Calu3 (cell line): Measurements from ENCODE around the gene KIF21B. TPM values are rescaled to one million over a fixed set of nuclear protein-coding genes. Genes with fewer than 3 reads are reported as not detected.

ENCODE experiments used
- BruUV-seq: library from RNA; stranded (reverse); fragments of 400-500 nt; replicated peaks from 2 replicates; lab custom pipeline; 2021; lab: Mats Ljungman, UMichigan
- CTCF ChIA-PET: fragments of 300-600 bp; sonication (Branson Sonifier 250); formaldehyde crosslinking; loops from one replicate; lab custom pipeline; 2022; ENCODE audit warnings: antibody characterized with exemption; lab: Charles Lee
- DNase-seq: peaks from one replicate; pipeline ENCODE4 v3.0.0; 2022
- H3K27ac Mint-ChIP-seq: one replicate; pipeline ENCODE4 v1.8.0; 2022; ENCODE audit warnings: mixed read lengths; ENCODE audit not compliant: unreplicated experiment
- H3K27me3 Mint-ChIP-seq: one replicate; pipeline ENCODE4 v1.8.0; 2022; ENCODE audit warnings: mixed read lengths; ENCODE audit not compliant: unreplicated experiment
- H3K36me3 Mint-ChIP-seq: one replicate; pipeline ENCODE4 v1.8.0; 2022; ENCODE audit warnings: mild to moderate bottlenecking, moderate library complexity, mixed read lengths; ENCODE audit not compliant: insufficient read depth, unreplicated experiment
- H3K4me1 Mint-ChIP-seq: one replicate; pipeline ENCODE4 v1.8.0; 2022; ENCODE audit warnings: mild to moderate bottlenecking, low read depth, mixed read lengths; ENCODE audit not compliant: unreplicated experiment
- H3K4me3 Mint-ChIP-seq: one replicate; pipeline ENCODE4 v1.8.0; 2022; ENCODE audit warnings: mild to moderate bottlenecking, low read depth, moderate library complexity, mixed read lengths; ENCODE audit not compliant: unreplicated experiment
- H3K9me3 Mint-ChIP-seq: one replicate; pipeline ENCODE4 v1.8.0; 2022; ENCODE audit warnings: low read depth, mixed read lengths; ENCODE audit not compliant: unreplicated experiment
- CTCF ChIP-seq: fragments of 200-600 bp; IDR thresholded peaks from one replicate; pipeline ENCODE4 v1.8.0; 2022; ENCODE audit warnings: antibody characterized with exemption; ENCODE audit not compliant: unreplicated experiment
- intact Hi-C: fragments of 100-400 bp; cut with micrococcal nuclease; formaldehyde crosslinking; loops from one replicate; pipeline ENCODE4 v1.10.0; 2022; ENCODE audit not compliant: unreplicated experiment
- total RNA-seq: library from RNA; stranded (reverse); gene quantifications from 2 replicates; pipeline ENCODE4 v1.2.3, GENCODE V29; 2022

The KIF21B gene
- total RNA-seq, 1 experiment from 2014 or later = 6.7 TPM

GRCh38 chr1:200988693-200989092, 34.8 kb downstream of the KIF21B start:
- Mint-ChIP-seq H3K9me3 (no peaks in the 10 kb centered on the region), H3K4me1 (no peaks in the 10 kb centered on the region), H3K27me3 (no peaks in the 10 kb centered on the region), H3K36me3 (no peaks in the 10 kb centered on the region), H3K27ac (no peak overlapping the region), H3K4me3 (no peak overlapping the region)
- no peak for TF ChIP-seq CTCF
- CTCF ChIA-PET = interaction anchor here (1.5 kb wide), 1 partner anchor 9 kb away, joined by 3 read pairs; no protein-coding TSS in a partner anchor
- intact Hi-C loops = no loop called here
- BruUV-seq = no TSS peak
- DNase-seq = no peak

- intact Hi-C loops = no loop called here
- no TSS peak for BruUV-seq
- Mint-ChIP-seq H3K4me3 (no peak overlapping the region), H3K36me3 (no peaks in the 10 kb centered on the region), H3K27me3 (no peaks in the 10 kb centered on the region), H3K9me3 (no peaks in the 10 kb centered on the region), H3K4me1 (no peaks in the 10 kb centered on the region), H3K27ac (no peak overlapping the region)
- DNase-seq = no peak
- CTCF ChIA-PET = interaction anchor here (1.6 kb wide), 1 partner anchor 12 kb away, joined by 4 read pairs; no protein-coding TSS in a partner anchor
- TF ChIP-seq CTCF = no peak
These were observed 38.0 kb downstream of the KIF21B start for GRCh38 chr1:200985481-200985880.

GRCh38 chr1:200983035-200983561, 40.4 kb downstream of the KIF21B start:
- no peaks in the 10 kb centered on the region for H3K27me3 Mint-ChIP-seq
- intact Hi-C loops = no loop called here
- no peak overlapping the region for H3K27ac Mint-ChIP-seq
- BruUV-seq = no TSS peak
- H3K4me1 Mint-ChIP-seq = no peaks in the 10 kb centered on the region
- no peaks in the 10 kb centered on the region for H3K9me3 Mint-ChIP-seq
- H3K36me3 Mint-ChIP-seq = no peaks in the 10 kb centered on the region
- CTCF ChIA-PET = interaction anchor here (0.5 to 0.9 kb wide), 2 partner anchors 10 to 27 kb away, joined by 4 read pairs; no protein-coding TSS in a partner anchor
- no peak overlapping the region for H3K4me3 Mint-ChIP-seq
- DNase-seq = no peak
- no peak for TF ChIP-seq CTCF

GRCh38 chr1:200982071-200982945, 41.2 kb downstream of the KIF21B start:
- BruUV-seq = no TSS peak
- intact Hi-C loops = no loop called here
- CTCF ChIA-PET = interaction anchor here (0.5 to 0.9 kb wide), 2 partner anchors 10 to 28 kb away, joined by 4 read pairs; no protein-coding TSS in a partner anchor

More at GRCh38 chr1:200982071-200982945, 41.2 kb downstream of the KIF21B start:
- no peaks in the 10 kb centered on the region for H3K9me3 Mint-ChIP-seq
- no peaks in the 10 kb centered on the region for H3K4me1 Mint-ChIP-seq
- H3K27me3 Mint-ChIP-seq = no peaks in the 10 kb centered on the region
- no peak for DNase-seq
- no peak overlapping the region for H3K4me3 Mint-ChIP-seq
- H3K36me3 Mint-ChIP-seq = peaks cover 1% of the 10 kb centered on the region
- no peak overlapping the region for H3K27ac Mint-ChIP-seq
- TF ChIP-seq CTCF = no peak
